Endothelial cell of umbilical vein (primary cell): ENCODE measurements around the gene KRTAP1-3. TPM values are rescaled to one million over a fixed set of nuclear protein-coding genes. Genes with fewer than 3 reads are reported as not detected.

Source experiments
- BruUV-seq: library from RNA; stranded (reverse); fragments of 400-500 nt; replicated peaks from 2 replicates; lab custom pipeline; 2021; lab: Mats Ljungman, UMichigan
- CTCF ChIA-PET: fragments of 300-600, 350-600 bp; sonication (Branson Sonifier 250); formaldehyde crosslinking; loops from one replicate; lab custom pipeline; 2021; ENCODE audit warnings: antibody characterized with exemption, inconsistent platforms; lab: Charles Lee
- POLR2A ChIA-PET: fragments of 300-600, 350-600 bp; sonication (Branson Sonifier 250); formaldehyde crosslinking; loops from one replicate; lab custom pipeline; 2021; ENCODE audit warnings: antibody characterized with exemption, inconsistent platforms; lab: Charles Lee
- DNase-seq: peaks from one replicate; pipeline ENCODE4 v3.0.0-alpha.2; 2011; ENCODE audit warnings: low read depth, low spot score
- FAIRE-seq: peaks from 2 replicates; lab custom pipeline; 2011; peaks lifted over from hg19 to GRCh38; lab: Jason Lieb, UNC
- H2AFZ ChIP-seq: 2 replicates; pipeline ENCODE4 v1.6.0; 2012; ENCODE audit warnings: low read depth, low read length, control low read depth, inconsistent platforms
- H3K27ac ChIP-seq: 2 replicates; pipeline ENCODE4 v1.5.1; 2011; ENCODE audit warnings: low read depth, mild to moderate bottlenecking, control low read depth, low read length, moderate library complexity; ENCODE audit not compliant: insufficient read depth
- H3K27me3 ChIP-seq, 2 experiments: 2 replicates each; pipeline versions ENCODE4 v1.6.0 to v1.6.1; 2011; ENCODE audit warnings: low read length in 2 of 2, mixed read lengths in 1 of 2; ENCODE audit not compliant: control insufficient read depth in 2 of 2, insufficient read depth in 2 of 2
- H3K36me3 ChIP-seq, 2 experiments: 2 replicates in 1 of 2; 3 replicates in 1 of 2; pipeline ENCODE4 v1.5.1; 2011; ENCODE audit warnings: low read length in 2 of 2, mild to moderate bottlenecking in 1 of 2, moderate library complexity in 1 of 2; ENCODE audit not compliant: control insufficient read depth in 2 of 2, insufficient read depth in 2 of 2; ENCODE audit errors: extremely low read depth in 1 of 2
- H3K4me1 ChIP-seq: 3 replicates; pipeline ENCODE4 v1.5.1; 2011; ENCODE audit warnings: mild to moderate bottlenecking, low read length; ENCODE audit not compliant: control insufficient read depth, insufficient read depth; ENCODE audit errors: extremely low read depth
- H3K4me2 ChIP-seq: 2 replicates; pipeline ENCODE4 v1.6.1; 2011; ENCODE audit warnings: low read length, control low read depth, mixed read lengths; ENCODE audit not compliant: insufficient read depth
- H3K4me3 ChIP-seq, 3 experiments: fragments of 200-600 bp in 1 of 3; sonication (generic), shearing (Covaris generic) in 1 of 3; replicated peaks in 1 of 3; 2 replicates each; pipeline ENCODE4 v1.5.1; 2011 to 2016; ENCODE audit warnings: control low read depth in 3 of 3, low read length in 3 of 3, mild to moderate bottlenecking in 2 of 3, inconsistent platforms in 1 of 3, low read depth in 1 of 3, moderate library complexity in 1 of 3; ENCODE audit not compliant: insufficient read depth in 1 of 3
- H3K79me2 ChIP-seq: 2 replicates; pipeline ENCODE4 v1.6.0; 2012; ENCODE audit warnings: low read length, inconsistent platforms; ENCODE audit not compliant: control insufficient read depth, insufficient read depth
- H3K9ac ChIP-seq: replicated peaks from 2 replicates; pipeline ENCODE3; 2011; ENCODE audit warnings: low read length, control low read depth; ENCODE audit not compliant: insufficient read depth; ENCODE audit errors: extremely low read depth
- H3K9me1 ChIP-seq: replicated peaks from 3 replicates; pipeline ENCODE4 v1.6.0; 2011; ENCODE audit warnings: mild to moderate bottlenecking, low read length; ENCODE audit not compliant: control insufficient read depth, insufficient read depth; ENCODE audit errors: extremely low read depth
- H3K9me3 ChIP-seq: replicated peaks from 2 replicates; pipeline ENCODE4 v1.5.1; 2012; ENCODE audit warnings: low read length, inconsistent platforms; ENCODE audit not compliant: control insufficient read depth, insufficient read depth
- H4K20me1 ChIP-seq: replicated peaks from 2 replicates; pipeline ENCODE3; 2011; ENCODE audit warnings: mild to moderate bottlenecking, low read length; ENCODE audit not compliant: control insufficient read depth, insufficient read depth; ENCODE audit errors: extremely low read depth
- CTCF ChIP-seq, 2 donors: IDR thresholded peaks; 1 replicate in 1 of 2; 2 replicates in 1 of 2; pipeline ENCODE4 v1.5.1; 2011; ENCODE audit warnings: low read length in 2 of 2, mild to moderate bottlenecking in 2 of 2, moderate library complexity in 2 of 2, control low read depth in 1 of 2, inconsistent platforms in 1 of 2, low read depth in 1 of 2; ENCODE audit not compliant: insufficient read depth in 1 of 2; ENCODE audit errors: extremely low read depth in 1 of 2
- EZH2 ChIP-seq: IDR thresholded peaks from 2 replicates; pipeline ENCODE4 v1.6.1; 2012; ENCODE audit warnings: borderline replicate concordance, low read depth, mild to moderate bottlenecking, moderate library complexity, low read length, inconsistent platforms; ENCODE audit not compliant: severe bottlenecking
- FOS ChIP-seq: IDR thresholded peaks from 2 replicates; pipeline ENCODE4 v1.6.1; 2011; ENCODE audit warnings: mild to moderate bottlenecking, low read length, moderate library complexity, borderline replicate concordance; ENCODE audit not compliant: insufficient read depth
- GATA2 ChIP-seq: IDR thresholded peaks from 2 replicates; pipeline ENCODE4 v1.7.0; 2011; ENCODE audit warnings: low read depth, mild to moderate bottlenecking, moderate library complexity, mixed read lengths, low read length; ENCODE audit not compliant: insufficient read length, insufficient read depth
- JUN ChIP-seq: IDR thresholded peaks from 2 replicates; pipeline ENCODE4 v1.6.1; 2011; ENCODE audit warnings: borderline replicate concordance, low read depth; ENCODE audit not compliant: insufficient read length, insufficient read depth
- MAX ChIP-seq: IDR thresholded peaks from 2 replicates; pipeline ENCODE4 v1.6.1; 2011; ENCODE audit not compliant: insufficient read depth, insufficient read length
- MYC ChIP-seq: IDR thresholded peaks from one replicate; pipeline ENCODE4 v1.6.1; 2011; ENCODE audit warnings: mild to moderate bottlenecking, low read depth, low read length
- POLR2A ChIP-seq: IDR thresholded peaks from 2 replicates; pipeline ENCODE4 v1.6.1; 2012; ENCODE audit warnings: low read depth, mild to moderate bottlenecking, control low read depth, low read length
- POLR2AphosphoS5 ChIP-seq: IDR thresholded peaks from 2 replicates; pipeline ENCODE4 v1.6.1; 2012; ENCODE audit warnings: low read depth, mild to moderate bottlenecking, control low read depth, low read length, moderate library complexity; ENCODE audit not compliant: insufficient read depth
- dilution Hi-C: fragments of 300-500 bp; cut with MboI; formaldehyde crosslinking; loops from one replicate; pipeline ENCODE4 v1.15.0; 2019; ENCODE audit warnings: low sequenced_read_pairs; ENCODE audit not compliant: extremely low pct_ligation_motif_present
- intact Hi-C: fragments of 100-400 bp; cut with micrococcal nuclease; formaldehyde crosslinking; loops from one replicate; pipeline ENCODE4 v1.10.0; 2022
- polyA plus RNA-seq, 4 experiments: library from polyadenylated mRNA; depleted of rRNA in 3 of 4; stranded (reverse) in 3 of 4; unstranded in 1 of 4; fragments of >200 nt; gene quantifications; 2 replicates each; pipeline versions ENCODE4 v1.2.1 to v1.2.3, GENCODE V29; 2011 to 2012; ENCODE audit warnings: missing spikeins in 1 of 4
- total RNA-seq: library from RNA; stranded (reverse); gene quantifications from 2 replicates; pipeline ENCODE4 v1.2.3, GENCODE V29; 2021

Gene KRTAP1-3
- total and polyA plus RNA-seq, 2 donors (not counting 3 experiments of a cell fraction or from before 2014, with no cell fraction given): not detected

- H3K27me3 ChIP-seq: peaks cover 2 to 3% of the 10 kb centered on the region in 2 experiments
- H3K9me1 ChIP-seq: no peaks in the 10 kb centered on the region
- no peak overlapping the region for H3K4me2 ChIP-seq
- no peaks in the 10 kb centered on the region for H3K36me3 ChIP-seq
- dilution Hi-C loops (no loop called here), intact Hi-C loops (no loop called here)
- BruUV-seq: no TSS peak
- TF ChIP-seq CTCF (IDR thresholded peaks at IDR 0.05; ENCODE audit: extremely low read depth in 1 of 2, insufficient read depth in 1 of 2, low read depth in 1 of 2, low read length in 2 of 2): no peak
- no peak for TF ChIP-seq MYC
- TF ChIP-seq FOS: no peak
- no peak for TF ChIP-seq JUN
- TF ChIP-seq MAX: no peak
- ChIA-PET POLR2A (no interaction called here), CTCF (no interaction called here)
- H3K79me2 ChIP-seq: no peaks in the 10 kb centered on the region
- no peak for FAIRE-seq
- no peak overlapping the region for H3K27ac ChIP-seq
- no peaks in the 10 kb centered on the region for H3K9me3 ChIP-seq
- H2AFZ ChIP-seq: no peak overlapping the region
- no peaks in the 10 kb centered on the region for H4K20me1 ChIP-seq
- no peak overlapping the region for H3K4me3 ChIP-seq
- DNase-seq: no peak
- H3K9ac ChIP-seq: no peak overlapping the region
- H3K4me1 ChIP-seq: no peaks in the 10 kb centered on the region
Measured at GRCh38 chr17:40996829-40997228, 37.8 kb downstream of the KRTAP1-3 start.

GRCh38 chr17:40995116-40995515, 39.6 kb downstream of the KRTAP1-3 start:
- no peak for TF ChIP-seq JUN
- TF ChIP-seq POLR2A: no peak
- no peak for TF ChIP-seq EZH2
- no peak for TF ChIP-seq GATA2
- TF ChIP-seq MAX: no peak
- no peak for TF ChIP-seq CTCF (IDR thresholded peaks at IDR 0.05; ENCODE audit: extremely low read depth in 1 of 2, insufficient read depth in 1 of 2, low read depth in 1 of 2, low read length in 2 of 2)
- TF ChIP-seq POLR2AphosphoS5: no peak
- no peak for TF ChIP-seq FOS
- no peak for TF ChIP-seq MYC
- CTCF ChIA-PET: no interaction called here
- Histone ChIP-seq H3K79me2 (no peaks in the 10 kb centered on the region), H3K4me2 (no peak overlapping the region), H4K20me1 (no peaks in the 10 kb centered on the region), H3K9me3 (no peaks in the 10 kb centered on the region), H3K27me3 (peaks cover 2 to 3% of the 10 kb centered on the region in 2 experiments), H3K27ac (no peak overlapping the region), H3K4me1 (no peaks in the 10 kb centered on the region), H3K9ac (no peak overlapping the region), H3K9me1 (no peaks in the 10 kb centered on the region), H3K4me3 (no peak overlapping the region), H3K36me3 (no peaks in the 10 kb centered on the region), H2AFZ (no peak overlapping the region)
- no TSS peak for BruUV-seq
- DNase-seq: no peak
- POLR2A ChIA-PET: no interaction called here
- dilution Hi-C loops (no loop called here), intact Hi-C loops (no loop called here)
- no peak for FAIRE-seq
